ENCODE results near the gene ZBTB17. TPM values are rescaled to one million over a fixed set of nuclear protein-coding genes. Genes with fewer than 3 reads are reported as not detected.

ZBTB17 gene
- total RNA-seq, 1 donor from 2014 or later, result 86.9 TPM

GRCh38 chr1:15963968-15964648 is 11.8 kb downstream of the ZBTB17 start:
- H3K27ac Mint-ChIP-seq (ENCODE audit: unreplicated experiment), result no peak overlapping the region
- peaks cover 2% of the 10 kb centered on the region for H3K9me3 Mint-ChIP-seq (ENCODE audit: unreplicated experiment)

GRCh38 chr1:15963363-15963967 is 12.4 kb downstream of the ZBTB17 start:
- Mint-ChIP-seq H3K27ac (ENCODE audit: unreplicated experiment) (peak overlapping the region; percentile 49), H3K9me3 (ENCODE audit: unreplicated experiment) (peaks cover 2% of the 10 kb centered on the region), H3K4me3 (ENCODE audit: unreplicated experiment) (peak overlapping the region; percentile 30), H3K4me1 (ENCODE audit: low read depth, unreplicated experiment) (peaks cover 29% of the 10 kb centered on the region), H3K27me3 (ENCODE audit: unreplicated experiment) (peaks cover 2% of the 10 kb centered on the region), H3K36me3 (ENCODE audit: unreplicated experiment) (no peaks in the 10 kb centered on the region)
- DNase-seq, result no peak
- TF ChIP-seq CTCF (IDR thresholded peaks at IDR 0.05; ENCODE audit: partially characterized antibody, unreplicated experiment), result no peak

More at GRCh38 chr1:15963968-15964648, 11.8 kb downstream of the ZBTB17 start:
- no peak overlapping the region for H3K4me3 Mint-ChIP-seq (ENCODE audit: unreplicated experiment)
- no peak for DNase-seq
- TF ChIP-seq CTCF (IDR thresholded peaks at IDR 0.05; ENCODE audit: partially characterized antibody, unreplicated experiment), result no peak
- H3K4me1 Mint-ChIP-seq (ENCODE audit: low read depth, unreplicated experiment), result peaks cover 26% of the 10 kb centered on the region
- H3K27me3 Mint-ChIP-seq (ENCODE audit: unreplicated experiment), result peaks cover 2% of the 10 kb centered on the region
- no peaks in the 10 kb centered on the region for H3K36me3 Mint-ChIP-seq (ENCODE audit: unreplicated experiment)

- no peak overlapping the region for H3K4me3 Mint-ChIP-seq (ENCODE audit: unreplicated experiment)
- peaks cover 2% of the 10 kb centered on the region for H3K9me3 Mint-ChIP-seq (ENCODE audit: unreplicated experiment)
- H3K36me3 Mint-ChIP-seq (ENCODE audit: unreplicated experiment), result no peaks in the 10 kb centered on the region
- DNase-seq, result no peak
- TF ChIP-seq CTCF (IDR thresholded peaks at IDR 0.05; ENCODE audit: partially characterized antibody, unreplicated experiment), result no peak
- no peak overlapping the region for H3K27ac Mint-ChIP-seq (ENCODE audit: unreplicated experiment)
- peaks cover 36% of the 10 kb centered on the region for H3K4me1 Mint-ChIP-seq (ENCODE audit: low read depth, unreplicated experiment)
- H3K27me3 Mint-ChIP-seq (ENCODE audit: unreplicated experiment), result peaks cover 2% of the 10 kb centered on the region
Measured at GRCh38 chr1:15962671-15963362, 13.1 kb downstream of the ZBTB17 start.

GRCh38 chr1:15962176-15962575 is 13.7 kb downstream of the ZBTB17 start:
- DNase-seq, result no peak
- Mint-ChIP-seq H3K4me3 (ENCODE audit: unreplicated experiment) (no peak overlapping the region), H3K27ac (ENCODE audit: unreplicated experiment) (no peak overlapping the region), H3K9me3 (ENCODE audit: unreplicated experiment) (peaks cover 2% of the 10 kb centered on the region), H3K27me3 (ENCODE audit: unreplicated experiment) (peaks cover 4% of the 10 kb centered on the region), H3K4me1 (ENCODE audit: low read depth, unreplicated experiment) (peaks cover 42% of the 10 kb centered on the region), H3K36me3 (ENCODE audit: unreplicated experiment) (peaks cover 3% of the 10 kb centered on the region)
- no peak for TF ChIP-seq CTCF (IDR thresholded peaks at IDR 0.05; ENCODE audit: partially characterized antibody, unreplicated experiment)

GRCh38 chr1:15961492-15961891 is 14.4 kb downstream of the ZBTB17 start:
- no peak overlapping the region for H3K27ac Mint-ChIP-seq (ENCODE audit: unreplicated experiment)
- H3K36me3 Mint-ChIP-seq (ENCODE audit: unreplicated experiment), result peaks cover 5% of the 10 kb centered on the region
- peaks cover 2% of the 10 kb centered on the region for H3K9me3 Mint-ChIP-seq (ENCODE audit: unreplicated experiment)
- TF ChIP-seq CTCF (IDR thresholded peaks at IDR 0.05; ENCODE audit: partially characterized antibody, unreplicated experiment), result no peak
- no peak for DNase-seq
- peaks cover 4% of the 10 kb centered on the region for H3K27me3 Mint-ChIP-seq (ENCODE audit: unreplicated experiment)
- H3K4me3 Mint-ChIP-seq (ENCODE audit: unreplicated experiment), result no peak overlapping the region
- peaks cover 42% of the 10 kb centered on the region for H3K4me1 Mint-ChIP-seq (ENCODE audit: low read depth, unreplicated experiment)
